AG04449 (cell line): ENCODE data around the gene LAMA5.

Source experiments
- CTCF ChIA-PET: fragments of 350-600 bp; formaldehyde crosslinking; extraction: SDS; loops from one replicate; lab custom pipeline; 2021; ENCODE audit warnings: antibody characterized with exemption; lab: Yijun Ruan, JAX
- POLR2A ChIA-PET: fragments of 400-600, 350-600 bp; formaldehyde crosslinking; extraction: SDS; loops from one replicate; lab custom pipeline; 2020; ENCODE audit warnings: antibody characterized with exemption, inconsistent platforms; lab: Yijun Ruan, JAX
- DNase-seq: peaks from one replicate; pipeline ENCODE4 v3.0.0-alpha.2; 2010; ENCODE audit warnings: low read depth, low spot score
- H3K4me3 ChIP-seq: 2 replicates; pipeline ENCODE4 v1.5.1; 2011; ENCODE audit warnings: low read depth, mild to moderate bottlenecking, control low read depth, low read length
- TF ChIP-seq, protein P1 (sequence below): IDR thresholded peaks from one replicate; pipeline ENCODE4 v1.5.1; 2011; ENCODE audit warnings: mild to moderate bottlenecking, moderate library complexity, low read length, control low read depth, inconsistent platforms; ENCODE audit not compliant: insufficient read depth; ENCODE audit errors: missing control alignments

The LAMA5 gene

DNA sequence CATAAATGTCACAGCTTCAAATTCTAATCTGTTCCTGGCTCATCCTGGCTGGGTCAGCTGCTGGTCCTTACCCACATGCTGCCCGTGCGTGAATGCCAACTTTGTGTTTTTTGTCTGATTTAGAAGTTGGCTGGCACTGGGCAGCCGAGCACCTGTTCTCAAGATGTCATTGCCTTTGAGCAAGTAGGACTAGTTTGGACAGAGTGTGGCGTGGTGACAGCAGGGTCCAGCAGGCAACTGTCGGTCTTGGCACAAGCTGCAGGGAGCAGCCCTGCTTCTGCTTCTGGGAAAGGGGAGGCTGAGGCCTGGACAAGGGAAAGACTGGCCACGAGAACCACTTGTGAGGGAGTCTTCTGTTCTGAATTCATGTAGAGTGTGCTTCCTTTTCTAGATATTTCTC, 90.7 kb downstream of the LAMA5 start:
- ChIA-PET POLR2A (no interaction called here), CTCF (no interaction called here)
- no peak for DNase-seq

DNA sequence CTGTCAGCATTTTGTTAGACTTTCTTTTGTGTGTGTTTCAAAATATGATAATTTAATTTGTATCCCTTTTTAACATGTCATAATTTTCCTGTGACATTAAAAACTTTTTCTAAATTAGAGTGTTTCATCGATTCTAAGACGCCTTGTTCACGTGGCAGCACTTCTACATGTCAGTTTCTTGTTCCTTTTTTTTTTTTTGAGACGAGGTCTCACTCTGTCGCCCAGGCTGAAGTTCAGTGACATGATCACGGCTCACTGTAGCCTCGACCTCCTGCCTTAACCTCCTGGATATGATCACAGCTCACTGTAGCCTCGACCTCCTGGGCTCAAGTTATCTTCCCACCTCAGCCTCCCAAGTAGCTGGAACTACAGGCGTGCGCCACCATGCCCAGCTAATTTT, 91.9 kb downstream of the LAMA5 start:
- no peak for DNase-seq
- TF ChIP-seq, protein P1, sequence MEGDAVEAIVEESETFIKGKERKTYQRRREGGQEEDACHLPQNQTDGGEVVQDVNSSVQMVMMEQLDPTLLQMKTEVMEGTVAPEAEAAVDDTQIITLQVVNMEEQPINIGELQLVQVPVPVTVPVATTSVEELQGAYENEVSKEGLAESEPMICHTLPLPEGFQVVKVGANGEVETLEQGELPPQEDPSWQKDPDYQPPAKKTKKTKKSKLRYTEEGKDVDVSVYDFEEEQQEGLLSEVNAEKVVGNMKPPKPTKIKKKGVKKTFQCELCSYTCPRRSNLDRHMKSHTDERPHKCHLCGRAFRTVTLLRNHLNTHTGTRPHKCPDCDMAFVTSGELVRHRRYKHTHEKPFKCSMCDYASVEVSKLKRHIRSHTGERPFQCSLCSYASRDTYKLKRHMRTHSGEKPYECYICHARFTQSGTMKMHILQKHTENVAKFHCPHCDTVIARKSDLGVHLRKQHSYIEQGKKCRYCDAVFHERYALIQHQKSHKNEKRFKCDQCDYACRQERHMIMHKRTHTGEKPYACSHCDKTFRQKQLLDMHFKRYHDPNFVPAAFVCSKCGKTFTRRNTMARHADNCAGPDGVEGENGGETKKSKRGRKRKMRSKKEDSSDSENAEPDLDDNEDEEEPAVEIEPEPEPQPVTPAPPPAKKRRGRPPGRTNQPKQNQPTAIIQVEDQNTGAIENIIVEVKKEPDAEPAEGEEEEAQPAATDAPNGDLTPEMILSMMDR = no peak
- no peak overlapping the region for H3K4me3 ChIP-seq
- POLR2A ChIA-PET = no interaction called here
- CTCF ChIA-PET = no interaction called here

More for the DNA sequence above, 90.7 kb downstream of the LAMA5 start:
- TF ChIP-seq, protein P1 = no peak
- H3K4me3 ChIP-seq = no peak overlapping the region

DNA sequence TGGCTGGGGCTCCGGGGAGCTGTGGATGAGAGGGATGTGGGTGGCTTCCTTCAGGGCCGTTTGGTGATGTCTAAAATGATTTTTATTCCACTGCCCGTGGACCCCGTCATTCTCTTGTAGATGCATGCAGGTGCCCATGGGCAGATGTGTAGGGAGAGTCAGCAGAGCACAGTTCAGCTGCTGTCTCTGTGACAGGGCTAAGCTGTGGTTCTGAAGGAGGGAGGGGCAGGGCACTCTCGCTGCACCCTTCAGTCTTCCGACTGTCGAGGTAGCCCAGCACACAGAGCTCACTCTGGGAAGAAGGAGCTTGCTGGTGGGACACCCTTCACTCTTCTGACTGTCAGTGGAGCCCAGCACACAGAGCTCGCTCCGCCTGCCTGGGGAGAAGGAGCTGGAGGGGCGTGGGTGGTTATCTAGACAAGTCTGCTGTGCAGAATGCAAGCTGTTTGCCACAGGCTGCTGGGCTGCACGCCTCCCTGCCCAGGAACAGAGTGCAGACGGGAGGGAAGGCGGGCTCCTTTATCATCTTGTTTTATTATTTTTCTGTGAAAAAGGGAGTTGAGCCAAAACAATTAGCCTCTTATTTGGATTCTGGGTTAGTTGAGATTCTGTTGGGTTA, 92.7 kb downstream of the LAMA5 start:
- CTCF ChIA-PET = no interaction called here
- no peak for DNase-seq
- POLR2A ChIA-PET = no interaction called here
- H3K4me3 ChIP-seq = no peak overlapping the region
- TF ChIP-seq, protein P1 = no peak

DNA sequence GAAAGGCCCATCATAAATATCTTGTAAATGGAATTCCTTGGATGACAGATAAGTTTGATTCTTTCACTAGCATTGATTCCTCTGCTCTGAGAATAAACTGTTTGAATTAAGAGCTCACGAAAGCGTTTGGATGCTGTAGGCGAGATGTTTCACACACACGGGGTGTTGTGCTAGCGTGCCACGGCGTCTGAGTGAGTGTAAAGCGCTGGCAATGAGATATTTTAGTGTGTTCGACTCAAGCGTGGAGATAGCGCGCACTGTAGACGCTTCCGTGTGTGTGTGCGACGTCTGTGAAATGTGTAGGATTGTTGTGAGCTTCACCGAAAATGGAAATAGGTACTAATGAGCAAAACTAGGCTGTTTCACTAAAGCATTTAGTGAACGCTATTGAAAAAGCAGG, 93.7 kb downstream of the LAMA5 start:
- DNase-seq = no peak
- CTCF ChIA-PET = interaction anchor here (0.9 kb wide), 1 partner anchor 13 kb away, joined by 3 read pairs; no protein-coding TSS in a partner anchor
- POLR2A ChIA-PET = no interaction called here
- no peak overlapping the region for H3K4me3 ChIP-seq
- TF ChIP-seq, protein P1 = no peak

DNA sequence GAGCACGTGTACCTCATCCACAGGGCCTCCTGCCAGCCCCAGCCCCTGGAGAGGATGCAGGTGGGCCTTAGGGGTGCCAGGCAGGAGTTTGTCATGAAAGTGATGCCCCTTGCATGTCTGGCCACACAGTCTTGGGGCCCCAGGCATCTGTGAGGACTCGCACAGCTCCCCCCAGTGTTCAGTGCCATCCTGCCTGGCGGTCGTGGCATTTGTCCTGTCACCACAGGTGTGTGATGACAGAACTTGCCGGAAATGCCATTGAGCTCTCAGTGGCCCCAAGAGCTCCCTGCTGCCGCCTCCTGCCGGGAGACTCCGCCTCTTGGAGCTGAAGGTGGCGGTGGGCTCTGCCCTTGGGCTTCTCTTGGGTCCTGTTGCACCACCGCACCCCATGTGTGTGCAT, 94.9 kb downstream of the LAMA5 start:
- TF ChIP-seq, protein P1 = no peak
- no peak for DNase-seq
- ChIA-PET CTCF (no interaction called here), POLR2A (no interaction called here)
- H3K4me3 ChIP-seq = no peak overlapping the region

DNA sequence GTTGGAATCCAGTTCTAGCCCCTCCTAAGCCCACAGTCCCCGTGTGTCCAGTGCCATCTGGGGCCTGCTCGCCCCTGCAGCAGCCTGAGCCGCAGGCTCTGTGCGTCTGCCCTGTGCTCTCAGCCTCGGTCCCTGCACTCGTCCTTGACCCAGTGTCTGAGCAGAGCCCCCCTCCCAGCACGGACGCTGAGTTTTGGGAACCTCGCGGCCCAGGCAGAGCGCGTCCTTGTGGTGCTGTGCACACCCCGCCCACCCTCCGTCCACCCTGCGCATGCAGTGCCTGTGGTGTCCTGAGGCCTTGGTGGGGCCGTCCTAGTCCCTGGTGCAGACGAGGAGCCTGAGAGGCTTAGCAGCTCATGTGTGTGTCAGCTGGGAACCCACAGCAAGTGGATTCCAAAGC, 97.2 kb downstream of the LAMA5 start:
- CTCF ChIA-PET = no interaction called here
- TF ChIP-seq, protein P1 = no peak
- POLR2A ChIA-PET = no interaction called here
- no peak overlapping the region for H3K4me3 ChIP-seq
- DNase-seq = no peak
